CD4-positive, alpha-beta T cell treated with Interleukin-4 for 1 hour (primary cell): Measurements from ENCODE around the gene CTSZ.
"Not testable (repeated sequence)": the region's sequence is repeated elsewhere in the genome, so short reads cannot be mapped to it uniquely, and the experiment has no call there.

Experiments
- DNase-seq, 2 donors: peaks; one replicate each; pipeline ENCODE4 v3.0.0-alpha.2; 2020 to 2022

CTSZ gene

DNA sequence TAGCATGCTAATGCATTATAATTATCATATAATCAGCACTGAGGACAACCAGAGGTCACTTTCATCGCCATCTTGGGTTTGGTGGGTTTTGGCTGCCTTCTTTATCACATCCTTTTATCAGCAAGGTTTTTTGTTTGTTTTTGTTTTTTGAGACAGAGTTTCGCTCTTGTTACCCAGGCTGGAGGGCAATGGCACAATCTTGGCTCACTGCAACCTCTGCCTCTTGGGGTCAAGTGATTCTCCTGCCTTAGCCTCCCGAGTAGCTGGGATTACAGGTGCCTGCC is 4.8 kb upstream of the CTSZ start:
- DNase-seq = not testable (repeated sequence)

GRCh38 chr20:59010995-59011873 is 4.2 kb upstream of the CTSZ start:
- peak in 1 of 2 donors; percentile 31 for DNase-seq

DNA sequence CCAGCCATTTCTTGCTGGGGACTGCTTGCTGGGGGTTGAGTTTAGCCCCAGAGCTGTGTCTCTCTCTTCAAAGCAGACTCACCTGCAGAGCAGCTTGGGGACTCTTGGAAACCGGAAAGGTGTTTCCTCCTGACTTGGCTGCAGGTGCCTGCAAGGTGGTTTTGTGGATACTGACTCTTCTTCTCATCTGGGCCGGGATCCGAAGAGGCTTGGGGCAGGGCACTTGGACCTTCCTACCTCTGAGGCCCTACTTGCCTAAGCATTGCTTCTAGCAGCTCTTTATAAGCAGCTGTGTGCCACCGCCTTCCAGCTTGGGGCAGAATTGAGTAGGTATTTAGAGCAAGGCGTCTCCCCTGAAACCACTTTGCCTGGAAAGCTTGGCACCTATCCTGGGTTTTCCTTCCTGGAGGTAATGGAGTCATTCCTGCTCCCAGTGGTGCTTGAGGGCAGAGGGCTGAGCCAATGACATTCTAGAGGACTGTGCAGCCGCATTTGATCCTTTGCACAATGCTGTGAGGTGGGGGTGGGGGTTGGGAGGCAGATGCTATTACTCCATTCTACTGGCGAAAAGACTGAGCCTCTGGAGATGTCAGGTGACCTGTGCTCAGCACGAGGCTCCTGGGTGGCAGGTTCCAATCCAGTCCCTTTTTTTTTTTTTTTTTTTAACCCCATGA is 3.4 kb upstream of the CTSZ start:
- DNase-seq = no peak

- DNase-seq = no peak
Measured at GRCh38 chr20:59008715-59009336, 1.8 kb upstream of the CTSZ start.

DNA sequence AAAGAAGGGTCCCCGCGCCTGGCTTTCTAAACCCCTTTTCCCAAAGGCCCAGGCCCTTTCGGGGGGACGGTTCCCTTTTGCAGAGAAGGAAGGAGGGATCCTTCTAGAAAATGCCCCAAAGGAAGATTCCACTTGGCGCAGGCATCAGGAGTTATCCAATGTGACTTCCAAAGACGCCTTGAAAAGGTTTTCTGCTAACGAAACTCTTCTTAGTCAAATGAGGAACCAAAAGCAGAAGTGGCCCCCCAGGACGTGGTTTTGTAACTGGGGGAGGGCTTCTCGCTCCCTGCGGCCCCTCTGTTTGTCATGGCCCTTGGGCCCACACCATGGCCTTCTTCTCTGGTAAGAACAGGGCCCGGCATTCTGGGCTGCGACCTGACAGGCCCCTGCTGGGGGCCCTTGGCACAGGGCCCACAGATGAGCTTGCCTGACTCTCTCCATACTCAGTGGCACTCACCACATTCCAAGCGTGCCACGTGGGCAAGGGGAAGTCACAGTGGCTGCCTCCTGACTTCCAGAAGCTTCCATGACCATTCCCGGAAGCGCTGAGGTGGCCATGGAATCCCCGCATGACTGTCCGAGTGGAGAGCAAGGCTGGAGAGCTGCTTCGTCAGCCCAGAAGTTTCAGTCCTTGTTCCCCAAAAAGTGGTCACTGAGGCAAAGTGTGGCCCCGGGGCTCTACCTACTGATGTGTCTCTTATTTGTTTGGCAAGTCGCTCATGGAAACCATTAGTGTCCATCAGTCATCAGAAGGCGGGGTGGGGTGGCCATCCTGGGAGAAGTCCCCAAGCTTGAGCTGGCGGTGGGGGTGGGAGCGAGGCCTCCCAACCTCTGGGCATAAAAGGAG is 834 bp upstream of the CTSZ start:
- DNase-seq = peak; percentile 38 to 81

- DNase-seq = no peak
Measured at GRCh38 chr20:59006167-59006863, 739 bp downstream of the CTSZ start.

GRCh38 chr20:59005523-59006166 is 1.4 kb downstream of the CTSZ start:
- no peak for DNase-seq

- peak; percentile 50 to 87 for DNase-seq
Measured at GRCh38 chr20:59004763-59005522, 2.1 kb downstream of the CTSZ start.

- peak; percentile 25 to 66 for DNase-seq
Measured at GRCh38 chr20:59004493-59004762, 2.6 kb downstream of the CTSZ start.

- DNase-seq = no peak
Measured at GRCh38 chr20:59003836-59004492, 3.1 kb downstream of the CTSZ start.

GRCh38 chr20:59002874-59003399 is 4.1 kb downstream of the CTSZ start:
- DNase-seq = no peak

DNA sequence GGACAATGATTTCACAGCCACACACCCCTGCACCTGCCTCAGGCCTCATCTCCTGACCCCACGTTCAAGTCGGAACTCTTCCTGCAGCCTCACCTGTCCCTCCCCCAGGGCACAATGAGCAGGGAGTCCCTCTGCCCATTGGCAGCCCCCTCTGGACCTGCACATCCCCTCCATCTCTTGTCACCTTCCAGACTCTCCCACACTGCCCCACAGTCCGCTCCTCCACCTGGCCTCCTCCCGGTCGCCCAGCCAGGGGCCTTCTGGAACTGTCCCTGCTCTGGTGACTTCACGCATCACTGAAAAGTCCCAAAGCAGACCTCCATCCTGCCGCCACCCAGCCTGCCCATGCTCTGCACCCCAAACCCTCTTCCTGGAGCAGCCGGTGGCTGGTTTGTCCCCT is 4.7 kb downstream of the CTSZ start:
- no peak for DNase-seq

GRCh38 chr20:59001449-59002171 is 5.4 kb downstream of the CTSZ start:
- no peak for DNase-seq

GRCh38 chr20:59001068-59001448 is 6.0 kb downstream of the CTSZ start:
- no peak for DNase-seq

DNA sequence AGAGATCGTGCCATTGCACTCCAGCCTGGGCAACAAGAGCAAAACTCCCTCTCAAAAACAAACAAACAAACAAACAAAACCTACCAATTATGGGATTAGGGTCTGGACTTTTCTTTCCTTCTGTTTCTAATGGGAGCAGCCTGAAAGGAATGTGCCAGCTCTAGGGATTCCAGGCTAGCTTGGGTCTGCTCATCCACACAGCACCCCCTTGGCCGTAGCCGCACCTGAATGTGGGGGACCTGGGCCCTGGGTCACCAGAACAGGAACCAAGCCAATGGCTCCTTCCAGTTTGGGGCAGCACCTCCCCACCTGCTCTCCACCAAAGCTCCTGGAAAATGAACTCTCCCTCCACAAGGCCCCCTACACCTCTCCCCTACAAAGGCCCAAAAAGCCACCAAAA is 6.7 kb downstream of the CTSZ start:
- no peak for DNase-seq

DNA sequence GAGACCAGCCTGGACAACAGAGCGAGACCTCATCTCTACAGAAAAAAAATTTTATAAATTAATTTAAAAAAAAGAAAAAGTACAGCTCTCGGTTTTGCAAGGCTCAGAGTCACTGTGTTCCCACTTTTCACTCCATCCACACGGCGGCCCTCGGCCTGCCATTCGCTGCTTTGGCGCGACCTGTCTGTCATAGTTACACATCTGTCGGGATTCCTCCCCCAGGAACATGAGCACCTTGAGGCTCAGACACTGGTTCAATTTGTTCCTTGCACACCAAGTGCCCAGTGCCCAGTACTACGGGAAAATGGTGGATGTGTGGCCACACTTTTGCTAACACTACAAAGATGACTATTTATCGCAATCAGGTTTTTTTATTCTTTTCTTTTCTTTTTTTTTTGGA is 8.4 kb downstream of the CTSZ start:
- DNase-seq = no peak

DNA sequence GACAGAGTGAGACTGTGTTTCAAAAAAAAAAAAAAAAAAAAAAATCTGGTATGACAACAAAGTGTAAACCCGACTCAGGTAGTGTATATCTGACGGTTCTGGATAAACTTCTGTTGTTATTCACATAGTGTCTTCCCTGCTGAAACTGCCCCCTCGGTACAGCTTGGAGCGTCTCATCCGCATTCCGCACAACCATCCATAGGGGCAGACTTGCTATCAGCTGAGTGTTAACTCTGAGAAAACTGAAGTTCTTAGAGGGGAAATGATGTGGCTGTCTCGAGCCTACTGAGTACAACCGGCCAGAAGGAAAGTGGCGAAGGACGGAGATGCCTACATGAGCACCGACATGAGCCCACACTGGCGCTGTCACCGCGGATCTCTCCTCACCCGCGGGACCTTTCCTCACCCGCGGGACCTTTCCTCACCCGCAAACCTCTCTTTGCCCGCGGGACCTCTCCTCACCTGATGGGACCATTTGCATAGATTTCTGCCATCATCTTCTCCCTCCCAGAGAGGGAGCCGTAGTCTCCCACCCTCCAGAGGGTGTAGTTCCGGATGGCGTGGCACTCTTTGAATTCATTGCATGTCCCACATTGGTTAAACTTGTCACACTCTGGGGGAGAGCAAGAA is 9.8 kb downstream of the CTSZ start:
- DNase-seq = no peak

DNA sequence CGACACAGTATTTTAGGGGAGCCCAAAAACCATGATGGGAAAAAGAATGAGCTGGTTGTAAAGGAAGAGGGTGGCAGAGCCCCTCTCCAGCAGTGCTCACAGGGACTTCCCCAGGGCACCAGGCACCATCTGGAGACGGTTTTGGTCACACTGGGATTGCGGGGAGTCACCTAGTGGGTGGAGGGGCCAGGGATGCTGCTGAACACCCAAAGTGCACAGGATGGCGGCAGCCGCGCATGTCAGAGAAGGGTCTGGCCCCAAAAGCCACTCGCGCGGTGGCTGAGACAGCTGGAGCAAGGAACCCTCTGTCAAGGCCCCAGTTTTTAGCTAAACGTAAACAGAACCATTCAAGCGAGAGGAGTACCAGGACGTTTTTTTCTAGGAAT is 10.8 kb downstream of the CTSZ start:
- DNase-seq = no peak

DNA sequence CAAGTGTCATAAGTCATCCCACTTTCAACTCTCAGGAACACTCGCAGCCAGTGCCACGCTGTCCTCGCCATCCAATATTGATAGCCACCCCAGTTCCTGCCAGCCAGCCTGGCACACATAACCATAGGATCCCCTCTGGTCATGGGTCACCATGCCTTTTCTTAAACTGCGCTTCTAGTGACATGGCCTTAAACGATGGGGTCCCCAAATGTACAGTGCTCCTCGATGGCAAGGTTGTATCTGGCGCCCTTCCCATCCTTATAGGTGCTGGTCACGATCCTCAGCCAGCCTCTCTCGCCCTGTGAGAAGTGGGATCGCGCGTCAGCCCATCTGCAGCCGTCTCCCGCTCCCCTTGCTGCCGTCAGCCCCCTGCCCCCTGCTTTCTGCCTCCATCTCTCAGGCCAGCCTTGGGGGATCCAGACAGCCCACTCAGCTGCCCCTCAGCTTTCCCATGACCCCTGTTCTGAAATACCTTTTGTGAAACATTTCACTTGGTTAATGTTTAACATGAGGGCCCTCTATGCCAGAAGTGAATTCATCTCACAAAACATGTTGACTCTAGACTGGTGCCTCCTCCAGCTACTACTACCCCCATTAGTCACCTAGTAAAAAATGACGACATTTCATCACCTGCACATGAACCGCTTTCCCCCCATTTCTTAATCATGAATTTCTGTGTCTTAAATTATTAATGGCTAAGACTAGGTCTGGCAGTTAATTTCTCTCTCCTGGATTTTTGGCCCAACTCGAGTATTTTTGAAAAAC is 11.4 kb downstream of the CTSZ start:
- no peak for DNase-seq
